Measurements from ENCODE around the gene NR4A1.

Gene NR4A1

GRCh38 chr12:52007982-52008510 lies 43.2 kb upstream of the NR4A1 start:
- Histone ChIP-seq H3K4me3 (ENCODE audit: low read depth in 1 of 5, low read length in 5 of 5) (peak overlapping the region; percentile 57 to 94 (median 74)), H3K36me3 (ENCODE audit: control insufficient read depth in 5 of 5, insufficient read depth in 5 of 5, low read length in 5 of 5) (peaks cover 0 to 27% (median 18%) of the 10 kb centered on the region in 5 donors), H3K4me1 (ENCODE audit: control insufficient read depth in 5 of 5, insufficient read depth in 5 of 5, low read length in 5 of 5) (peaks cover 1 to 64% (median 50%) of the 10 kb centered on the region in 5 donors), H3K9me3 (ENCODE audit: control insufficient read depth in 5 of 5, low read length in 5 of 5) (no peaks in the 10 kb centered on the region), H3K27ac (ENCODE audit: low read depth, low read length) (peak overlapping the region; percentile 85), H3K9ac (ENCODE audit: low read length in 5 of 5) (peak overlapping the region in 4 of 5 donors; percentile 38 to 92 (median 72)), H3K27me3 (ENCODE audit: control insufficient read depth in 5 of 5, insufficient read depth in 4 of 5, low read length in 5 of 5) (peaks cover 2 to 28% (median 12%) of the 10 kb centered on the region in 5 donors)

DNA sequence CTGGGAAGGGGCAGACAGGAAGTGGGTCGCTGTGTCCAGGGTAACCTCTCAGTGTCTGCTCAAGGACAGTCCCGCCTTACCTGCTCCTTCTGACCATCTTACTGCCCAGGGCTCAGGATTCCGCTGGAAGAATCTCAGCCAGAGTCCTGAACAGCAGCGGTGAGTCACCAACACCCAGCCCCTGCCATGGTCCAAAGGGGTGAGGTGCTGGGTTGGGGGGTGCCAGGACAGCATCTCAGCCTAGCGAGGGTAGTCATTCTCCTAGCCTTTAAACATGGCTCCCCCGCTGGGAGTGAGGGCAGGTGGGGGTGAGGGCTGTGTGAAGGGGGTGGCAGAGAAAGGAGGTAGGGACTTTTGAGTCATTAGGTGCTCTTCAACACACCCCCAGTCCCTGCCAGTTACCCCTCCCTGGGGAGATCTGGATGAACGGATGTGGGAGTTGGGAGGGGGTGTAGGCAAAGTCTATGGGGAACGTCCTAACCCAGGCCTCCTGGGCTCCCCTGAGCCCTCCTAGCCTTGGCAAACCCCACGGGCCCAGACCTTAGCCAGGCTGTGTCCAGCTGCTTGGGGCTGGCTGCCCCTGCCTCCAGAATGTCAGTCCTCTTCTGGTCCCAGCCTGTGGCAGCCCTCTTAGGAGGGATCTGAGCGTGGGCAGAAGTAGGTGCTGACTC lies 42.0 kb upstream of the NR4A1 start:
- H3K9me3 ChIP-seq (ENCODE audit: control insufficient read depth in 5 of 5, low read length in 5 of 5) = no peaks in the 10 kb centered on the region
- H3K27me3 ChIP-seq (ENCODE audit: control insufficient read depth in 5 of 5, insufficient read depth in 4 of 5, low read length in 5 of 5) = peaks cover 2 to 25% (median 12%) of the 10 kb centered on the region in 5 donors
- peaks cover 1 to 63% (median 48%) of the 10 kb centered on the region in 5 donors for H3K4me1 ChIP-seq (ENCODE audit: control insufficient read depth in 5 of 5, insufficient read depth in 5 of 5, low read length in 5 of 5)
- H3K36me3 ChIP-seq (ENCODE audit: control insufficient read depth in 5 of 5, insufficient read depth in 5 of 5, low read length in 5 of 5) = peaks cover 0 to 37% (median 29%) of the 10 kb centered on the region in 5 donors
- H3K4me3 ChIP-seq (ENCODE audit: low read depth in 1 of 5, low read length in 5 of 5) = peak overlapping the region in 4 of 5 donors; percentile 53 to 94 (median 80)
- peak overlapping the region in 3 of 5 donors; percentile 35 to 92 (median 38) for H3K9ac ChIP-seq (ENCODE audit: low read length in 5 of 5)
- peak overlapping the region; percentile 85 for H3K27ac ChIP-seq (ENCODE audit: low read depth, low read length)

DNA sequence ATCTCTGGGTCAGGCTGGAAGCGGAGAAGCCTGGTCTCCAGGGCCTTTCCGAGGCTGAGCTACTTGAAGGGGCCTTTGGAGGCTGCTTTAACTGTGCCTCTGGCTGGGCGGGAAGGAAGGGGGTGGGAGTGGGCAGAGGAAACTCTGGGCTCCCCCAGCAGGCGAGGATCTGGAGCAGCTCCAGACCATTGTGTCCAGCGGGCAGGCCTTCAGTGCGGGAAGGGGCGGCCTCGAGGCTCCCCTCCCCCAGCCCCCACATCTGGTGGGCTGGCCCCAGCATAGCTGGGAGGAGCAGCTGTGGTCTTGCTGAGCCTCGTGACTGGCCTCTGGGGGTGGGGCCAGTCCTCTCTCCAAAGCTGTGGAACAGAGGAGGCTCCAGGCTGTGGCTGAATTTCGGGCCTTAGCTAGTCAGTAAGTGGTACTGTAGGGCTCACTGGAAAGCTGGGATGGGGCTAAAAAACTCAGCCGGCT lies 41.1 kb upstream of the NR4A1 start:
- Histone ChIP-seq H3K27me3 (ENCODE audit: control insufficient read depth in 5 of 5, insufficient read depth in 4 of 5, low read length in 5 of 5) (peaks cover 0 to 16% (median 12%) of the 10 kb centered on the region in 5 donors), H3K27ac (ENCODE audit: low read depth, low read length) (peak overlapping the region; percentile 85), H3K9me3 (ENCODE audit: control insufficient read depth in 5 of 5, low read length in 5 of 5) (no peaks in the 10 kb centered on the region), H3K36me3 (ENCODE audit: control insufficient read depth in 5 of 5, insufficient read depth in 5 of 5, low read length in 5 of 5) (peaks cover 0 to 39% (median 33%) of the 10 kb centered on the region in 5 donors), H3K4me3 (ENCODE audit: low read depth in 1 of 5, low read length in 5 of 5) (peak overlapping the region in 4 of 5 donors; percentile 31 to 94 (median 80)), H3K4me1 (ENCODE audit: control insufficient read depth in 5 of 5, insufficient read depth in 5 of 5, low read length in 5 of 5) (peaks cover 1 to 57% (median 46%) of the 10 kb centered on the region in 5 donors), H3K9ac (ENCODE audit: low read length in 5 of 5) (peak overlapping the region in 1 of 5 donors; percentile 92)

DNA sequence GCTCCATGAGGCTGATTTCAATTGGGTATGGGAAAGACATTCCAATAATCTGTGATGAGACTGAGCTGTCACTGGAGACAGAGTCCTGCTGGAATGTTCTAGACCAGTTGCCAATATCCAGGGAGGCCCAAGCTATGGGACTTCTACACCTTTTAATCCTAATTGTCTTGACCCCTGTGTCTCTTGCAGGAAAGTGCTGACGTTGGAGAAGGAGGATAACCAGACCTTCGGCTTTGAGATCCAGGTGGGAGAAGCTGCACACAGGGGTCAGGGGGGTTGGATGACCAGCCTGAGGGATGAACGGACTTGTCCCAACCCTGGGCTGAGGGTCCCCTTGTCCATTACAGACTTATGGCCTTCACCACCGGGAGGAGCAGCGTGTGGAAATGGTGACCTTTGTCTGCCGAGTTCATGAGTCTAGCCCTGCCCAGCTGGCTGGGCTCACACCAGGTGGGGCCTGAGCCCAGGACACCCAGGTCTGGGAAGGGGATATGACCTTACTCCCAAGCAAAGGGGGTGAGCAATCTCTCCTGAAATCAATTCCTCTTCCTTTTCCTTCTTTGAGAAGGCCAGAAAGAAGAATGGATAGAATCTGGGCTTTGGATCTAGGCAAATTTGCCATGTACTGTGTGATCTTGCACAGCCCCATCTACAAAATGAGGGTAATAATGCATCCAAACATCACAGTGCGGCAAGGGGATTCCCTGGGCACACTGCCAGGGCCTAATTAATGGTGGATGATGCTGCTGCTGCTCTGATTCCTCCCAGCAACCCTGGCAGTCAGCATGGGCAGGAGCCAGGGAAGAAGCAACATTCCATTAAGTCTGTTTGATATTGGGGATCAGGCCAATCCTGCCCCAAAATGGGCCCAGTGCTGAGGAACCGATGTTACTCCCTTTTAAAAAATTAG lies 40.3 kb upstream of the NR4A1 start:
- Histone ChIP-seq H3K27me3 (ENCODE audit: control insufficient read depth in 5 of 5, insufficient read depth in 4 of 5, low read length in 5 of 5) (peaks cover 0 to 12% (median 10%) of the 10 kb centered on the region in 5 donors), H3K36me3 (ENCODE audit: control insufficient read depth in 5 of 5, insufficient read depth in 5 of 5, low read length in 5 of 5) (peaks cover 0 to 39% (median 38%) of the 10 kb centered on the region in 5 donors), H3K9ac (ENCODE audit: low read length in 5 of 5) (peak overlapping the region in 1 of 5 donors; percentile 13), H3K9me3 (ENCODE audit: control insufficient read depth in 5 of 5, low read length in 5 of 5) (no peaks in the 10 kb centered on the region), H3K27ac (ENCODE audit: low read depth, low read length) (peak overlapping the region; percentile 85), H3K4me3 (ENCODE audit: low read depth in 1 of 5, low read length in 5 of 5) (peak overlapping the region in 4 of 5 donors; percentile 31 to 94 (median 80)), H3K4me1 (ENCODE audit: control insufficient read depth in 5 of 5, insufficient read depth in 5 of 5, low read length in 5 of 5) (peaks cover 1 to 49% (median 44%) of the 10 kb centered on the region in 5 donors)

- Histone ChIP-seq H3K4me1 (ENCODE audit: control insufficient read depth in 5 of 5, insufficient read depth in 5 of 5, low read length in 5 of 5) (peaks cover 1 to 44% (median 38%) of the 10 kb centered on the region in 5 donors), H3K27ac (ENCODE audit: low read depth, low read length) (peak overlapping the region; percentile 85), H3K4me3 (ENCODE audit: low read depth in 1 of 5, low read length in 5 of 5) (no peak overlapping the region)
Measured at GRCh38 chr12:52011602-52012214, 39.5 kb upstream of the NR4A1 start.

GRCh38 chr12:52013626-52014310 lies 37.5 kb upstream of the NR4A1 start:
- Histone ChIP-seq H3K27me3 (ENCODE audit: control insufficient read depth in 5 of 5, insufficient read depth in 4 of 5, low read length in 5 of 5) (no peaks in the 10 kb centered on the region), H3K4me1 (ENCODE audit: control insufficient read depth in 5 of 5, insufficient read depth in 5 of 5, low read length in 5 of 5) (peaks cover 1 to 29% (median 25%) of the 10 kb centered on the region in 5 donors), H3K36me3 (ENCODE audit: control insufficient read depth in 5 of 5, insufficient read depth in 5 of 5, low read length in 5 of 5) (peaks cover 0 to 39% (median 33%) of the 10 kb centered on the region in 5 donors), H3K9me3 (ENCODE audit: control insufficient read depth in 5 of 5, low read length in 5 of 5) (no peaks in the 10 kb centered on the region), H3K9ac (ENCODE audit: low read length in 5 of 5) (no peak overlapping the region), H3K4me3 (ENCODE audit: low read depth in 1 of 5, low read length in 5 of 5) (no peak overlapping the region), H3K27ac (ENCODE audit: low read depth, low read length) (no peak overlapping the region)

More at GRCh38 chr12:52011602-52012214, 39.5 kb upstream of the NR4A1 start:
- H3K9ac ChIP-seq (ENCODE audit: low read length in 5 of 5) = no peak overlapping the region
- H3K9me3 ChIP-seq (ENCODE audit: control insufficient read depth in 5 of 5, low read length in 5 of 5) = no peaks in the 10 kb centered on the region
- peaks cover 0 to 8% (median 6%) of the 10 kb centered on the region in 5 donors for H3K27me3 ChIP-seq (ENCODE audit: control insufficient read depth in 5 of 5, insufficient read depth in 4 of 5, low read length in 5 of 5)
- H3K36me3 ChIP-seq (ENCODE audit: control insufficient read depth in 5 of 5, insufficient read depth in 5 of 5, low read length in 5 of 5) = peaks cover 0 to 39% (median 39%) of the 10 kb centered on the region in 5 donors

DNA sequence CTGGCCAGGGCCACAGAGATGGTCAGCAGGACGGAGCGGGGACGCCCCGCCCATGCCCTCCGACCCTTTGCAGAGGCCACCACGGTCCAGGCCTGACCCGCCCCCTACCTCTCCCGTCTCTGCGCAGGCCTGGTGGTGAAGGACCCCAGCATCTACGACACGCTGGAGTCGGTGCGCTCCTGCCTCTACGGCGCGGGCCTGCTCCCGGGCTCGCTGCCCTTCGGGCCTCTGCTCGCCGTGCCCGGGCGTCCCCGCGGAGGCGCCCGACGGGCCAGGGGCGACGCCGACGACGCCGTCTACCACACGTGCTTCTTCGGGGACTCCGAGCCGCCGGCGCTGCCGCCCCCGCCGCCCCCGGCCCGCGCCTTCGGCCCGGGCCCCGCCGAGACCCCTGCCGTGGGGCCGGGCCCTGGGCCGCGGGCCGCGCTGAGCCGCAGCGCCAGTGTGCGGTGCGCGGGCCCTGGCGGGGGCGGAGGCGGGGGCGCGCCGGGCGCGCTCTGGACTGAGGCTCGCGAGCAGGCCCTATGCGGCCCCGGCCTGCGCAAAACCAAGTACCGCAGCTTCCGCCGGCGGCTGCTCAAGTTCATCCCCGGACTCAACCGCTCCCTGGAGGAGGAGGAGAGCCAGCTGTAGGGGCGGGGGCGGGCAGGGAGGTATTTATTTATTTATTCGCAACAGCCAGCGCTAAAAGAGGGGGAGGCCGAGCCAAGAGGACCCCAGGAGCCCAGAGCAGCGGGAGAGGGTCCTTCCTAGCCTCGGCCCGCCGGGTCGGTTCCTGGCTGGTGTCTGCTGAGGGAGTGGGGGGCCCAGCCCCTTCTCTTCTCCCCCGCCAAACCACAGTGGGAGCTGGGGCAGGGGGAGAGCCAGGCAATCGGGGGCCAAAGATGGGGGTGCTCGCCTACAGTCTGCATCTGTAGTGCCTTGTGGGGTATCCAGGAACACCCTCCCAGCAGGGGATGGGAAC lies 36.4 kb upstream of the NR4A1 start:
- Histone ChIP-seq H3K27me3 (ENCODE audit: control insufficient read depth in 5 of 5, insufficient read depth in 4 of 5, low read length in 5 of 5) (no peaks in the 10 kb centered on the region), H3K27ac (ENCODE audit: low read depth, low read length) (no peak overlapping the region), H3K4me3 (ENCODE audit: low read depth in 1 of 5, low read length in 5 of 5) (no peak overlapping the region), H3K4me1 (ENCODE audit: control insufficient read depth in 5 of 5, insufficient read depth in 5 of 5, low read length in 5 of 5) (peaks cover 1 to 18% (median 14%) of the 10 kb centered on the region in 5 donors), H3K9me3 (ENCODE audit: control insufficient read depth in 5 of 5, low read length in 5 of 5) (no peaks in the 10 kb centered on the region), H3K36me3 (ENCODE audit: control insufficient read depth in 5 of 5, insufficient read depth in 5 of 5, low read length in 5 of 5) (peaks cover 0 to 39% (median 31%) of the 10 kb centered on the region in 5 donors), H3K9ac (ENCODE audit: low read length in 5 of 5) (no peak overlapping the region)

- H3K4me1 ChIP-seq (ENCODE audit: control insufficient read depth in 5 of 5, insufficient read depth in 5 of 5, low read length in 5 of 5) = peaks cover 0 to 11% (median 7%) of the 10 kb centered on the region in 5 donors
- no peaks in the 10 kb centered on the region for H3K9me3 ChIP-seq (ENCODE audit: control insufficient read depth in 5 of 5, low read length in 5 of 5)
- no peak overlapping the region for H3K27ac ChIP-seq (ENCODE audit: low read depth, low read length)
- H3K4me3 ChIP-seq (ENCODE audit: low read depth in 1 of 5, low read length in 5 of 5) = no peak overlapping the region
- peaks cover 0 to 39% (median 28%) of the 10 kb centered on the region in 5 donors for H3K36me3 ChIP-seq (ENCODE audit: control insufficient read depth in 5 of 5, insufficient read depth in 5 of 5, low read length in 5 of 5)
- H3K9ac ChIP-seq (ENCODE audit: low read length in 5 of 5) = no peak overlapping the region
- H3K27me3 ChIP-seq (ENCODE audit: control insufficient read depth in 5 of 5, insufficient read depth in 4 of 5, low read length in 5 of 5) = no peaks in the 10 kb centered on the region
Measured at GRCh38 chr12:52015532-52016041, 35.7 kb upstream of the NR4A1 start.
